PC-3 (cell line): ENCODE measurements around the gene LRRFIP2.

Source experiments
- EZH2 ChIP-seq: fragments of 300-600 bp; sonication (generic); IDR thresholded peaks from one replicate; pipeline ENCODE4 v1.6.1; 2017; ENCODE audit warnings: antibody characterized with exemption, mild to moderate bottlenecking, low read length; ENCODE audit not compliant: unreplicated experiment
- EZH2phosphoT487 ChIP-seq: fragments of 300-600 bp; sonication (generic); IDR thresholded peaks from 2 replicates; pipeline ENCODE4 v1.6.1; 2018; ENCODE audit warnings: mild to moderate bottlenecking, antibody characterized with exemption, low read length, borderline replicate concordance
- TF ChIP-seq, protein P1 (sequence below): fragments of 300-600 bp; sonication (generic); conservative IDR thresholded peaks from 2 replicates; pipeline ENCODE4 v1.5.1; 2017; ENCODE audit warnings: antibody characterized with exemption, low read depth, mild to moderate bottlenecking, low read length

DNA sequence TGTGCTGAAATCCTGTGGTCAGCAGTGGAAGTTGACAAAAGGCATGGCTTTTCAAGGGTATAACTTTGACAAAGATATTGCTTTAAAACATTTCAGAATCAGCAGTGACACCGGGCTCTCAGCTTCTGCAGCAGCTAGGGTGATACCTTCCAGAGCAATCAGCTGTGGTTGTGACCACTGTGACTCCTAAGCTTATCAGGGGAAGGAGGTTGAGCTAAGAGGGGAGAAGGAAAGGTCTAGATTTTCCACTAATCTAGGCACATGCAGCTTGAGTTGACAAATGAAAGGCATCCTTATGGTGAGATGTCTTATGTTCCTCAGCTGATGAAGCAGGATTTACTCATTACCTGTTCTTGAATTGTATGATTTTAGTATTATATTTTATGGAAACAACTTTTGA lies 16.3 kb upstream of the LRRFIP2 start:
- TF ChIP-seq EZH2phosphoT487 (no peak), EZH2 (no peak)
- TF ChIP-seq, protein P1, sequence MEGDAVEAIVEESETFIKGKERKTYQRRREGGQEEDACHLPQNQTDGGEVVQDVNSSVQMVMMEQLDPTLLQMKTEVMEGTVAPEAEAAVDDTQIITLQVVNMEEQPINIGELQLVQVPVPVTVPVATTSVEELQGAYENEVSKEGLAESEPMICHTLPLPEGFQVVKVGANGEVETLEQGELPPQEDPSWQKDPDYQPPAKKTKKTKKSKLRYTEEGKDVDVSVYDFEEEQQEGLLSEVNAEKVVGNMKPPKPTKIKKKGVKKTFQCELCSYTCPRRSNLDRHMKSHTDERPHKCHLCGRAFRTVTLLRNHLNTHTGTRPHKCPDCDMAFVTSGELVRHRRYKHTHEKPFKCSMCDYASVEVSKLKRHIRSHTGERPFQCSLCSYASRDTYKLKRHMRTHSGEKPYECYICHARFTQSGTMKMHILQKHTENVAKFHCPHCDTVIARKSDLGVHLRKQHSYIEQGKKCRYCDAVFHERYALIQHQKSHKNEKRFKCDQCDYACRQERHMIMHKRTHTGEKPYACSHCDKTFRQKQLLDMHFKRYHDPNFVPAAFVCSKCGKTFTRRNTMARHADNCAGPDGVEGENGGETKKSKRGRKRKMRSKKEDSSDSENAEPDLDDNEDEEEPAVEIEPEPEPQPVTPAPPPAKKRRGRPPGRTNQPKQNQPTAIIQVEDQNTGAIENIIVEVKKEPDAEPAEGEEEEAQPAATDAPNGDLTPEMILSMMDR: no peak
